Measurements from ENCODE around the gene FAM174C.
"Not testable (repeated sequence)": the region's sequence is repeated elsewhere in the genome, so short reads cannot be mapped to it uniquely, and the experiment has no call there.

FAM174C gene

GRCh38 chr19:1307320-1307719 lies 32.0 kb downstream of the FAM174C start:
- no peak for DNase-seq

GRCh38 chr19:1307755-1308303 lies 32.5 kb downstream of the FAM174C start:
- DNase-seq: no peak

- DNase-seq: no peak
Observed at GRCh38 chr19:1308718-1309117, 33.4 kb downstream of the FAM174C start.

- DNase-seq: no peak
Observed at GRCh38 chr19:1309977-1310852, 34.9 kb downstream of the FAM174C start.

- DNase-seq: no peak
Observed at GRCh38 chr19:1310853-1311180, 35.5 kb downstream of the FAM174C start.

- no peak for DNase-seq
Observed at GRCh38 chr19:1311543-1312091, 36.3 kb downstream of the FAM174C start.

- DNase-seq: peak; percentile 66
Observed at GRCh38 chr19:1312767-1313694, 37.7 kb downstream of the FAM174C start.

GRCh38 chr19:1313695-1314613 lies 38.6 kb downstream of the FAM174C start:
- no peak for DNase-seq

GRCh38 chr19:1315470-1316166 lies 40.3 kb downstream of the FAM174C start:
- DNase-seq: peak; percentile 40

- no peak for DNase-seq
Observed at GRCh38 chr19:1316466-1316865, 41.1 kb downstream of the FAM174C start.

GRCh38 chr19:1317274-1318003 lies 42.1 kb downstream of the FAM174C start:
- DNase-seq: no peak

- no peak for DNase-seq
Observed at GRCh38 chr19:1318678-1319471, 43.5 kb downstream of the FAM174C start.

GRCh38 chr19:1320282-1320650 lies 44.9 kb downstream of the FAM174C start:
- DNase-seq: not testable (repeated sequence)

- DNase-seq: no peak
Observed at GRCh38 chr19:1321539-1321938, 46.2 kb downstream of the FAM174C start.

GRCh38 chr19:1322198-1322981 lies 47.1 kb downstream of the FAM174C start:
- DNase-seq: no peak

GRCh38 chr19:1324249-1324805 lies 49.0 kb downstream of the FAM174C start:
- DNase-seq: no peak

GRCh38 chr19:1324806-1325567 lies 49.7 kb downstream of the FAM174C start:
- peak; percentile 88 for DNase-seq

All from fibroblast of skin of back (primary cell).